HUES6 (cell line): Measurements from ENCODE around the gene P2RX3.
A peak's percentile ranks its signal among the peaks of the same experiment; 100 is the strongest.

Experiments
- H3K27ac ChIP-seq: 2 replicates; pipeline ENCODE4 v1.7.0; 2013; ENCODE audit warnings: low read depth, mild to moderate bottlenecking, low read length, inconsistent platforms
- H3K27me3 ChIP-seq: 2 replicates; pipeline ENCODE4 v1.6.1; 2013; ENCODE audit warnings: low read length; ENCODE audit not compliant: control insufficient read depth, insufficient read depth
- H3K36me3 ChIP-seq: 2 replicates; pipeline ENCODE4 v1.6.1; 2013; ENCODE audit warnings: low read length; ENCODE audit not compliant: control insufficient read depth, insufficient read depth
- H3K4me1 ChIP-seq: 2 replicates; pipeline ENCODE4 v1.6.1; 2013; ENCODE audit warnings: low read length; ENCODE audit not compliant: control insufficient read depth, insufficient read depth
- H3K4me3 ChIP-seq: 2 replicates; pipeline ENCODE4 v1.5.1; 2013; ENCODE audit warnings: low read depth, low read length
- H3K9ac ChIP-seq: one replicate; pipeline ENCODE4 v1.6.1; 2013; ENCODE audit warnings: mild to moderate bottlenecking, low read length
- H3K9me3 ChIP-seq: 2 replicates; pipeline ENCODE4 v1.6.1; 2013; ENCODE audit warnings: low read depth, low read length; ENCODE audit not compliant: control insufficient read depth, insufficient read depth

The P2RX3 gene

GRCh38 chr11:57320719-57321387 lies 17.3 kb upstream of the P2RX3 start:
- H3K27ac ChIP-seq = no peak overlapping the region
- H3K4me3 ChIP-seq = no peak overlapping the region
- peaks cover 55% of the 10 kb centered on the region for H3K36me3 ChIP-seq
- no peaks in the 10 kb centered on the region for H3K27me3 ChIP-seq
- no peaks in the 10 kb centered on the region for H3K9me3 ChIP-seq
- no peak overlapping the region for H3K9ac ChIP-seq
- H3K4me1 ChIP-seq = peaks cover 45% of the 10 kb centered on the region

DNA sequence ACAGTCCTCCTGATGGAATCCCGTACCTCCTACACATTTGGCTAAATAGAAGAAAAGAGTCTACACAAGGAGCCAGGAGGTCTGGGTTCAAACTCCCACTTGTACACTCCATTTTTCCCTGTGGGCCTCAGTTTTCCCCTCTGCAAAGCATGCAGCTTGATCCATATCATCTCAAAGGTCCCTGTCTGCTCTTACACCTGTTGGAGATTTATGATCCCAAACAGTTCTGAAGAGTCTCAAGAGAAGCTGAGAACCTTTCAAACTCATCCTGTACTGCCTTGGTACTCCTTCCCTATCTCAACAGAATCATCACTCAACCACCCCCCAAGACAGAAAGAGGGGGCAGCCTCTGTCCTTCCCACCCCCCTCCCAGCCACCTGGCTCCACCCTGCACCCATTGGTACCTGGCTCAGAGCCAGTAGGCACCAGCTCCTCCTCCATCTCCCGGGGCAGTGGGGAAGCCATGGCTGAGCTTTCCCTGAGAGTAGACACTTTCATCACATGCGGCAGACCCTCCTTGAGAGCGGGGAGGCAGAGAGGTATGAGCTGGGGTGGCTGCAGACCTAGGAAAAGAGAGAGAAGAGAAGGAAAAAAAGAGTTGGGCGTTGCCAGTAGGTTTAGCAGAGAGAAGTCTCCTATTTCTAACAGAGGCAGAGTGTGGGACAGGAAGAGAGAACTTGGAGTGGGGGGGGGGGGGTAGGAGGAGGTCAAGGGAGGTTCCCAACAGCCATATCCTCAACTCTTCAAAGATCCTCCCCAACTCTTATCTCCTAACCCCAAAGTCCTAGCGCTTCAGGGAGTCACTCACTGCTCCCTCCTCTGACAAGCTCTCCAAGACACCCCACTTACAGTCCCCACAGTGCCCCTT lies 16.5 kb upstream of the P2RX3 start:
- no peaks in the 10 kb centered on the region for H3K27me3 ChIP-seq
- peak overlapping the region; percentile 68; the same call in 1 of the 2 replicates for H3K4me3 ChIP-seq
- peaks cover 55% of the 10 kb centered on the region for H3K36me3 ChIP-seq
- H3K4me1 ChIP-seq = peaks cover 41% of the 10 kb centered on the region
- peak overlapping the region; percentile 33 for H3K9ac ChIP-seq
- no peaks in the 10 kb centered on the region for H3K9me3 ChIP-seq
- 0 out of 2 replicates have a peak overlapping the region, but pooled peaks have one; percentile 38 for H3K27ac ChIP-seq

GRCh38 chr11:57322256-57323166 lies 15.6 kb upstream of the P2RX3 start:
- 0 out of 2 replicates have a peak overlapping the region, but pooled peaks have one; percentile 38 for H3K27ac ChIP-seq
- H3K36me3 ChIP-seq = peaks cover 55% of the 10 kb centered on the region
- H3K4me3 ChIP-seq = peak overlapping the region; percentile 68
- H3K9ac ChIP-seq = peak overlapping the region; percentile 33
- no peaks in the 10 kb centered on the region for H3K9me3 ChIP-seq
- H3K4me1 ChIP-seq = peaks cover 38% of the 10 kb centered on the region
- H3K27me3 ChIP-seq = no peaks in the 10 kb centered on the region

DNA sequence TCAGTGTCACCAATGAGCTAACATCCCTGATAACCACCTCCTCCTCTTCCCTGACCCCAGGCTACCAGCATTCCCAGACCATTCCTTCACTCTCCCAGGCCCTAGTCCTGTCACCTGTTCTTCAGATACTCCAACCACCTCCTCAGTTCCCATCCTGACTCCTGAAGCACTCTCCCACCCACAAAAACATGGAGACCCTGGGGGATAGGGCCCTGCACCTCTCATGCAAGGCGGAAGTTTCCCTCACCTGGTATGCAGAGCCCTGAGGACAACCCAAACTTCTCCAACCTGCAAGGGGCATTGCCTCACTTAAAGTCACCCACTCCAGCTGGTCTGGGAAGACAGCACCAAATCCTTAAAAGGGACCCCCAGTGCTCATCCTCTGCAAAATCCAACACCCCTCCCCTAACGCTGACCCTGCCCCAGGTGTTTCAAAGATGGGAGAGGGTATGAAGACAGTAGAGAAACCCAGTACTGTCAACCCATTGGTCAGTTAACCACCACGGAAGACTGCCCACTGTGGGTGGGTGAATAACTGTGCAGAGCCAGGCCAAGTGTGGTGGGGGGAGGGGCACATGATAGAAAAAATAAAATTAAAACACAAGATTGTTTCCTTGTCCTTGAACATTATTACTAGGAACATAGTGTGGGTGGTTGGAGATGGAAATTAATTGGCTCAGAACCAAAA lies 14.8 kb upstream of the P2RX3 start:
- Histone ChIP-seq H3K4me1 (peaks cover 37% of the 10 kb centered on the region), H3K27ac (peak overlapping the region; percentile 81; the same call in 1 of the 2 replicates), H3K36me3 (peaks cover 55% of the 10 kb centered on the region), H3K4me3 (peak overlapping the region; percentile 68), H3K9me3 (no peaks in the 10 kb centered on the region), H3K9ac (peak overlapping the region; percentile 87), H3K27me3 (no peaks in the 10 kb centered on the region)

GRCh38 chr11:57323855-57324153 lies 14.3 kb upstream of the P2RX3 start:
- Histone ChIP-seq H3K4me1 (peaks cover 34% of the 10 kb centered on the region), H3K27me3 (no peaks in the 10 kb centered on the region), H3K4me3 (peak overlapping the region; percentile 68), H3K9me3 (no peaks in the 10 kb centered on the region), H3K9ac (peak overlapping the region; percentile 87), H3K36me3 (peaks cover 56% of the 10 kb centered on the region), H3K27ac (peak overlapping the region; percentile 81; the same call in 1 of the 2 replicates)

- Histone ChIP-seq H3K9me3 (no peaks in the 10 kb centered on the region), H3K27ac (peak overlapping the region; percentile 81; the same call in 1 of the 2 replicates), H3K27me3 (no peaks in the 10 kb centered on the region), H3K4me1 (peaks cover 34% of the 10 kb centered on the region), H3K4me3 (peak overlapping the region; percentile 68), H3K9ac (peak overlapping the region; percentile 87), H3K36me3 (peaks cover 57% of the 10 kb centered on the region)
These were observed 13.8 kb upstream of the P2RX3 start for GRCh38 chr11:57324154-57324885.

DNA sequence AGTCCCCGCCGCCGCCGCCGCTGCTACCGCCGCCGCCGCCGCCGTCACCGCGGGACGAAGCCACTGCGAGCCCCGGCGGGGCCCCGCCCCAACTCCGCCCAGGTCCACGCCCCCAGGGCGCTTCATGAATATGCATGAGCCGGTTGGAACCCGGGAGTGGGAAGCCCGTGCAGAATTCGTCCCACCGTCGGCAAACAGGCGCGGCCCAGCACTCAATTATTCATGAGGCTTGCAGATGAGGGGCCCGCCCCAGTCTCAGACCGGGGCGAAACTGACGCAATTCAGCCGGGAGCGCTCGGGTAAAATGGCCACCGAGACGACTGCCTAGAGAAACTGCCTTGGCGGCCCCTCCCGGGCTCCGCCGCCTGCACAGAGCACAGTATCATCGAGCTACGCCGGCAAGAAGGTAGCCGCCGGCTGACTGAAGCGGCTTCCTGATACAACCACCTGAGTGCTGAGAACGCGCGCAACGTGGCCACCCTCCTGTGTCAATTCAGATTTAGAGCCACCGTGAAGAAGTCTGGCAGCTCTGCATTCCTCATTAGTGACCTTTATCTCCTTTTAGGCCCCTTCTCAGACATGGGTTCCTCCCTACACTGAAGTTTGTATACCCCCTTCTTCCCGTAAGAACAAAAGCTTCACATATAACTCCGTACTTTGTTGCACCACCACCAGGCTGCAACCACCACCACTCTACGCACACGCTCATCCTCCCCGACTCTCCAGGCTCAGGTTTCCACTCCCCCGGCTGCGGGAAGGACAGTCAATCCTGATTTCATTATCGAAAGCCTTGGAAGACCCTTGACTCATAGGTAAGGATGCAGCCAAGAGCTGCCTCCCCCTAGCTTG lies 13.0 kb upstream of the P2RX3 start, which contains the start of gene TNKS1BP1:
Gene TNKS1BP1, minus strand, starts transcription at position 67 of the 849 bp plus-strand sequence. CDS start 3,067 bp downstream, outside the sequence.
- no peaks in the 10 kb centered on the region for H3K9me3 ChIP-seq
- H3K27me3 ChIP-seq = no peaks in the 10 kb centered on the region
- peak within 1 kb of the TSS; percentile 95 for H3K27ac ChIP-seq
- peak within 1 kb of the TSS; percentile 94 for H3K9ac ChIP-seq
- peak within 1 kb of the TSS; percentile 68 for H3K4me3 ChIP-seq
- peaks cover 60% of the 10 kb centered on the region for H3K36me3 ChIP-seq
- peaks cover 34% of the 10 kb centered on the region for H3K4me1 ChIP-seq

DNA sequence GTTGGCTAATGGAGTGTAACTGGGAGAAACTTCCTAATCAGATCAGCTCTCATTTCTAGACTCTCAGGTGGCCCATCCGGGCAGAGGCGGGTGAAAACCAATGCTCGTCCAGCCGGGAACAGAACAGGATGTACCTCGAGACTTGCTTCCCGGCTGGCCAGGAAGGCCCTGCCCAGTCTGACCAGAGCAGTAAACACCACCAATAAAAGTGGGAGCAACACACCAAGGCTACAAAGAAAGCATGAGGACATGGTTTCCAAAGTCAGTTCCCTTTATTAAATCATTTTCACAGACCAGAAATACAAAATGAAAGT lies 12.5 kb upstream of the P2RX3 start:
- Histone ChIP-seq H3K27me3 (no peaks in the 10 kb centered on the region), H3K36me3 (peaks cover 60% of the 10 kb centered on the region), H3K27ac (peak overlapping the region; percentile 95)

DNA sequence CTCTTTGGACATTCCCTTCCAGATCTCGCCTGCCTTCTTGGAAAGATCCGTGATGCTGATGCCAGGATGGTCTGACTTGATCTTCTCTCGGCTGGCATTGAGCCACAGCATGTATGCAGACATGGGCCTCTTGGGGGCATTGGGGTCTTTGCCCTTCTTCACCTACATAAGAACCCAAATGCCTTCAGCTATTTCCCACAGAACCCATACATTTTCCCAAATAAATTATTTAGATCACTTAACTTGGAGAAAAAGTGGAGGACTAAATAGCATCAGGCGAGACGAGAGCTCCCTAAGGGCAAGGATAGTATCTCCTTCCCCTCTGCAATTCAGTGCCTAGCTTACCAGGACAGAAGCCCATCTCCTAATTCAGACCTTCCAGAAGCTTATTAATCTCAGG lies 10.4 kb upstream of the P2RX3 start:
- peaks cover 70% of the 10 kb centered on the region for H3K36me3 ChIP-seq
- no peak overlapping the region for H3K4me3 ChIP-seq
- no peak overlapping the region for H3K27ac ChIP-seq

More for the DNA sequence above, 12.5 kb upstream of the P2RX3 start:
- Histone ChIP-seq H3K9me3 (no peaks in the 10 kb centered on the region), H3K4me1 (peaks cover 34% of the 10 kb centered on the region), H3K9ac (peak overlapping the region; percentile 94), H3K4me3 (peak overlapping the region; percentile 68)

More for the DNA sequence above, 10.4 kb upstream of the P2RX3 start:
- peaks cover 20% of the 10 kb centered on the region for H3K4me1 ChIP-seq
- no peaks in the 10 kb centered on the region for H3K27me3 ChIP-seq
- H3K9me3 ChIP-seq = no peaks in the 10 kb centered on the region
- no peak overlapping the region for H3K9ac ChIP-seq
